ENCODE data around the gene GSTP1. TPM values are rescaled to one million over a fixed set of nuclear protein-coding genes. Genes with fewer than 3 reads are reported as not detected.

The GSTP1 gene
- total RNA-seq, 6 donors from 2014 or later = 600 to 1,952 (median 1,144) TPM

GRCh38 chr11:67634366-67635230, 51.0 kb downstream of the GSTP1 start:
- peaks cover 0 to 2% (median 0%) of the 10 kb centered on the region in 4 donors for H3K27me3 ChIP-seq
- peaks cover 6 to 9% (median 8%) of the 10 kb centered on the region in 4 donors for H3K4me1 ChIP-seq
- no peak overlapping the region for H3K4me3 ChIP-seq
- H3K36me3 ChIP-seq = no peaks in the 10 kb centered on the region
- TF ChIP-seq POLR2AphosphoS5 (IDR thresholded peaks at IDR 0.05) (no peak), CTCF (IDR thresholded peaks at IDR 0.05) (no peak), POLR2A (IDR thresholded peaks at IDR 0.05) (no peak), EP300 (IDR thresholded peaks at IDR 0.05) (no peak)
- H3K9me3 ChIP-seq = no peaks in the 10 kb centered on the region
- ATAC-seq (ENCODE audit: low FRiP score in 2 of 2) = no peak
- no peak overlapping the region for H3K27ac ChIP-seq
- DNase-seq = peak in 1 of 2 donors; percentile 64
- WGBS, 2 donors = 77% methylated on average over 12 of the region's 20 CpGs; no CpG with 5 or more reads in 1 of the 2 donors

DNA sequence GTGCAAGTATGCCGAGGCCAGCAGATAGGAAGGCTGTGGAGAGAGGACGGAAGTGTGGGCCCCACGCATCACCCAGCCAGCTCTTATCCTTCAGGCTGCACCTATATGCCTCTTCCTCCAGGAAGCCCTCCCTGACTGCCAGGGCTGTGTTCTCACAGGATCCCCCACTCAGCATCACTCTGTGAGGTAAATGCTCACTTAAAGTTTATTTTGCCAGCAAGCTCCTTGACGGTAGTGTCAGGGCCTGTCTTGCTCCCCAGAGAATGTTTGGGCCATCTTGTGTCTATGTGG, 51.6 kb downstream of the GSTP1 start:
- 86 to 92% methylated on average over 3 to 4 of the region's 4 CpGs for WGBS, 2 donors

More for the DNA sequence above, 51.6 kb downstream of the GSTP1 start:
- Histone ChIP-seq H3K4me1 (peaks cover 6 to 13% (median 7%) of the 10 kb centered on the region in 4 donors), H3K4me3 (no peak overlapping the region), H3K9me3 (no peaks in the 10 kb centered on the region), H3K36me3 (no peaks in the 10 kb centered on the region), H3K27ac (no peak overlapping the region), H3K27me3 (peaks cover 0 to 6% (median 0%) of the 10 kb centered on the region in 4 donors)
- no peak for TF ChIP-seq EP300 (IDR thresholded peaks at IDR 0.05)
- no peak for DNase-seq
- no peak for ATAC-seq (ENCODE audit: low FRiP score in 2 of 2)

Small RNA genes lying within 50 kb of the gene (small RNA-seq; reads per million reads assigned to genes)
- gene AP003385.3 = 0 reads per million in 4 donors

Other genes with a start within 250 kb of the GSTP1 start
- gene POLD4, start 230.3 kb upstream of the GSTP1 start, total RNA-seq = 100 to 1,000 TPM in 4 of 6 donors, 10 to 100 TPM in 2; 55.5 to 173 (median 106) TPM
- gene CLCF1, start 210.2 kb upstream of the GSTP1 start, total RNA-seq = 10 to 100 TPM in 2 of 6 donors, 1 to 10 TPM in 4; 3.7 to 29.5 (median 6.0) TPM
- 100 to 1,000 TPM in 1 of 6 donors, 10 to 100 TPM in 5; 20.4 to 115 (median 28.2) TPM for gene RAD9A, start 191.8 kb upstream of the GSTP1 start, total RNA-seq
- 100 to 1,000 TPM in 3 of 6 donors, 10 to 100 TPM in 3; 83.8 to 191 (median 135) TPM for gene PPP1CA, start 182.0 kb upstream of the GSTP1 start, total RNA-seq
- 10 to 100 TPM in 5 of 6 donors, 1 to 10 TPM in 1; 8.4 to 45.3 (median 32.7) TPM for gene TBC1D10C, start 179.7 kb upstream of the GSTP1 start, total RNA-seq
- 1 to 10 TPM in 2 of 6 donors, under 1 TPM in 4; 0.49 to 4.2 (median 0.89) TPM for gene CARNS1, start 168.1 kb upstream of the GSTP1 start, total RNA-seq
- gene RPS6KB2, start 155.3 kb upstream of the GSTP1 start, total RNA-seq = 10 to 100 TPM; 35.2 to 94.3 (median 50.4) TPM
- 10 to 100 TPM; 12.8 to 34.0 (median 18.0) TPM for gene PTPRCAP, start 146.1 kb upstream of the GSTP1 start, total RNA-seq
- gene CORO1B, start 140.3 kb upstream of the GSTP1 start, total RNA-seq = 100 to 1,000 TPM in 4 of 6 donors, 10 to 100 TPM in 2; 49.0 to 178 (median 118) TPM
- gene GPR152, start 131.1 kb upstream of the GSTP1 start, total RNA-seq = not detected
- 1 to 10 TPM; 1.5 to 4.7 (median 2.3) TPM for gene CABP4, start 128.5 kb upstream of the GSTP1 start, total RNA-seq
- 100 to 1,000 TPM in 1 of 6 donors, 10 to 100 TPM in 5; 51.2 to 102 (median 75.2) TPM for gene TMEM134, start 114.6 kb upstream of the GSTP1 start, total RNA-seq
- 100 to 1,000 TPM in 1 of 6 donors, 10 to 100 TPM in 5; 51.1 to 101 (median 75.3) TPM for gene AIP, start 100.8 kb upstream of the GSTP1 start, total RNA-seq
- 10 to 100 TPM; 32.0 to 90.1 (median 40.7) TPM for gene PITPNM1, start 78.4 kb upstream of the GSTP1 start, total RNA-seq
- gene CDK2AP2, start 75.7 kb upstream of the GSTP1 start, total RNA-seq = 100 to 1,000 TPM in 2 of 6 donors, 10 to 100 TPM in 4; 36.7 to 119 (median 89.0) TPM
- not detected for gene CABP2, start 60.4 kb upstream of the GSTP1 start, total RNA-seq
- 100 to 1,000 TPM; 169 to 395 (median 205) TPM for gene NDUFV1, start 23.1 kb downstream of the GSTP1 start, total RNA-seq
- 10 to 100 TPM in 4 of 6 donors, 1 to 10 TPM in 1, not detected in 1; 4.3 to 17.8 (median 13.9) TPM for gene NUDT8, start 46.1 kb downstream of the GSTP1 start, total RNA-seq
- not detected for gene TBX10, start 56.0 kb downstream of the GSTP1 start, total RNA-seq
- 1 to 10 TPM in 1 of 6 donors, under 1 TPM in 1, not detected in 4; 0.37 to 3.2 TPM for gene ACY3, start 66.9 kb downstream of the GSTP1 start, total RNA-seq
- 1 to 10 TPM in 2 of 6 donors, under 1 TPM in 3, not detected in 1; 0.30 to 6.4 (median 0.86) TPM for gene ALDH3B2, start 90.8 kb downstream of the GSTP1 start, total RNA-seq

Data from upper lobe of left lung (tissue), 6 donors.